HG02981 (cell line): ENCODE measurements around the gene OXCT2.

Experiments
- ATAC-seq: cut with Tn5 transposase; IDR thresholded peaks from one replicate; pipeline ENCODE4 v1.9.1; 2021; ENCODE audit warnings: mild to moderate bottlenecking, moderate library complexity; ENCODE audit not compliant: unreplicated experiment

OXCT2 gene

GRCh38 chr1:39737546-39738169 lies 33.5 kb downstream of the OXCT2 start:
- no peak for ATAC-seq

GRCh38 chr1:39735731-39736130 lies 35.4 kb downstream of the OXCT2 start:
- no peak for ATAC-seq

GRCh38 chr1:39733161-39733560 lies 38.0 kb downstream of the OXCT2 start:
- no peak for ATAC-seq

GRCh38 chr1:39732730-39733129 lies 38.4 kb downstream of the OXCT2 start:
- no peak for ATAC-seq

GRCh38 chr1:39729842-39730241 lies 41.3 kb downstream of the OXCT2 start:
- ATAC-seq, result no peak

DNA sequence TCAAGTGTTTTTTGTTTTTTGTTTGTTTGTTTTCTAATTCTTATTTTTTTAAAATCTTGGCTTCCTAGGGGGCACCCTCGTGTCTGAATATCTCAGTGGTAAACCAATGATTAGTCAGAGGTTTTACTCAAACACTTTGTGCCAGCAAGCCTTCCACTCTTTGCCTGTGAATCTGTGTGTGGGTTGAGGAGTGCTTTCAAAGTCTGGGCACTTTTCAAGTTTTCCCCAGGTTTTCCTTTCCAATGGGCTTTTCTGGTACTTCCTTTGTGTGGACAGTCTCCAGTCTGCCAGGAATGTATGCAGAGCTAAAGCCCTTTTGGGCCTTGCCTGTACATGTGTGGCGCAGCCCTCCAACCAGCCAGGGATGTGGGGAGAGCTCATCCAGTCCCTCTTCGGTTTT lies 42.1 kb downstream of the OXCT2 start:
- no peak for ATAC-seq

DNA sequence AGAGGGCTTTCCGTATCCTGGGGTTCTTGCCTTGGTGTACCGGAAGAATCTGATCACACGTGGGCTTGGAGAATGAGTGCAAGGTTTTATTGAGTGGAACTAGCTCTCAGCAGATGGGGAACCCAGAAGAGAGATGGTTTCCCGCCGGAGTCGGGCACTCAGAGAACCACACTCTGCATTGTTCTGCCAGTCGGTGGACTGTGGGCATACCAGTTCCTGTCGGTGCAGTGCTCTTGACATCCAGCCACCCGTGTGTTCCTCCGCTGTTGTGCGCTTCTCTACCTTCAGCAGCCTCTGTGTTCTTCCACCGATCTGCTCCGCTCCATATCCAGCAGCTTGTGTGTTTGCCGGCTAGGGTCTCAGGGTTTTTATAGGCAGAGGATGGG lies 43.2 kb downstream of the OXCT2 start:
- ATAC-seq, result no peak

DNA sequence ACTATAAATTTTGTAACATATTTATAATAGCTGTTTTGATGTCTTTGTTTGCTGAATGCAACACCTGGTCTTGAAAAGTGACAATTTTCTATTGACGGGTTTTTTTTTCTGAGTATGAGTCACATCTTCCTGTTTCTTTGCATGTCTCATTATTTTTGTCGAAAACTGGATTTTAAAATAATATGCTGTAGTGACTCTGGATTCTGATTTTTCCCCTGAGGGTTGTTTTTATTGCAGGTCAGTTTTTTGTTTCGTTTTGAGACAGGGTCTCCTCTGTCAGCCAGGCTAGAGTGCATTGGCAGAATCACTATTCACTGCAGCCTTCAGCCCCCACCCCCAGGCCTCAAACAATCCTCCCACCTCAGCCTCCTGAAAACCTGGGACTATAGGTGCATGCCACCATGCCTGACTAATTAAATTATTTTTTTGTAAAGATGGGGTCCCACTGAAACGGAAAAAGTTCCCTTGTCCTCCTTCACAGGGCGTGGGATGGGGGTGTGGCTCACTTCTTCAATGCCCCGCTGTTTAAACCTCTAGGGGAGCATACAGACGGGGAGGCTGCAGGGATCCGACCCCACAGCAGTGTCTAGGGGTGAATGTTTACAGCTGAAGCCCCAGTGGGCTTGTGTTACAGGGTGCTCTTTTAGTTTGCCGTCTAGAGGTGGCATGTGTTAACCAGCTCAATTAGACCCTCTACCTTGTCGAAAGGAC lies 43.8 kb downstream of the OXCT2 start:
- ATAC-seq, result no peak

- ATAC-seq, result no peak
Observed at GRCh38 chr1:39726600-39726999, 44.5 kb downstream of the OXCT2 start.

DNA sequence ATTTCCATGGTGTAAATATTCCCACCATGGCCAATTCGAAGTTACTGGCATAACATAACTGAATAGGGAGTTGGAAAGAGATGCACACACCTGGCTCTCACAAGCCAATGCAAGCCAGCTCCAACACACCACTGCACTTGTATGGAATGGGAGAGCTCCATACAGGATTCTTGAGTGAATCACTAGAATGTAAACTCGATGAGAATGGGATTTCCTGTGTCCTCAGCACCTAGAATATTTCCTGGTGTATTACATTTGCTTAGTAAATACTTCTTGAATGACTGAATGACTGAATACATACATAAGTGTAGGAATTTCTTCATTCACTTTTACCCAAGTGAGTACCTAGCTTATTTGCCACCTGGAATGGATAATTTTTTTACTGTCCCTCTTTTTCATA lies 48.7 kb downstream of the OXCT2 start:
- no peak for ATAC-seq

DNA sequence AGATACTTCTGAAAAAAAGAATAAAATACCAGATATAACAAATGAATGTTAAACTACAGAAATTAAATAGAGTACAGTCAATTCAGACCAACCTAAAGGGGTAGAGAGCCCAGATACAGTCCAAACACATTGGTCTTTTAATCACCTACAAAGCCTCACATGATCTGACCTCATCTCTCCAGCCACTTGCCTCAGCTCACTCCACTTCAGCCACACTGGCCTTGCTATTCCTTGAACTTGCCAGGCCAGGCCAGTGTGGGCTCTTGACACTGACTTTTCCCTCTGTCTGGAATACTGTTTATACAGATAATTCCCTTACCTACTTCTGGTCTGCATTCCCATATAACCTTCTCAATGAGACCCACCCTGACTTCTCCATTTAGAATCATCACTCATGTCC lies 49.5 kb downstream of the OXCT2 start:
- no peak for ATAC-seq

DNA sequence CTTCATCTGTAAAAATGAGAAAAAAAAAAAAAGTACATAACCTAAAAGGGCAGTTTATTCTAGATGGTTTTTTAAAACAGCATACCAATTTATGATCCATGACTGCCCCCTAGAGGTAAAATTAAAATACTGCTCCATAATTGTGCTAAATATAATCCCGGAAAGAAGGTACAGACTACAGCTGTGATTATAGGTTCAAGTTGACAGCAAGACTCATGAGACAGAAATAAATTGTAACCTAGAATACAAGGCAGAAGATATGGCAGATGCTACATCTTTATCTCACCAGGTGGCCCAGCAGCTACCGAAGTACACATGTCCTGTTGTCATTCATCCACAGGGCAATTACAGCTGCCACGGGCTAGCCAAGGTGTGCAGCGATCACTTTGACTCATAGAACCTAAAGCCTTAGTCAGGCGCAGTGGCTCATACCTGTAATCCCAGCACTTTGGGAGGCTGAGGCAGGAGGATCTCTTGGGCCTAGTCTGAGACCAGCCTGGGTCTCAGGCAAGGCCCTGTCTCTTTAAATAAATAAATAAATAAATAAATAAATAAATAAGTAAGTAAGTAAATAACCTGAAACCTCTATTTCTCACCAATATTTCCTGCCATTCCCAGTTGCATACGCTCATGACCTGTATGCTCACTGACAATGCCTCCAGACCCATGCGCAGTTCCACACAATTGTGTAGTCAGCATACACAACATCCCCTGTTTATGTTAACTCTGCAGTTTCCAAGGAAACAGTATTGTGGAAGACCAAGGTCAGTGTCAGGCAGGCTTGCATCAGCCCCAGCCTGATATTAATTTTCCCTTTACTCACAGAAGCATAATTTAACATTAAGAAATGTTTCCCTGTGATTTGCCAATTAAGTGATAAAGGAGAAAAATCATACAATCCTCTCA lies 50.8 kb downstream of the OXCT2 start:
- ATAC-seq, result no peak
